Vagina (tissue), 2 donors: ENCODE data around the gene FHIT. TPM values are rescaled to one million over a fixed set of nuclear protein-coding genes. Genes with fewer than 3 reads are reported as not detected.

Source experiments
- DNase-seq, 2 donors: peaks; one replicate each; pipeline ENCODE4 v3.0.0-alpha.2; 2017; ENCODE audit errors: extremely low spot score in 2 of 2
- H3K27ac ChIP-seq: fragments of 200-600 bp; sonication (generic); one replicate; pipeline ENCODE4 v1.5.1; 2019
- H3K27me3 ChIP-seq: fragments of 200-600 bp; sonication (generic); one replicate; pipeline ENCODE4 v1.5.1; 2019
- H3K36me3 ChIP-seq, 2 donors: fragments of 200-600 bp; sonication (generic); one replicate each; pipeline ENCODE4 v1.5.1; 2017 to 2019
- H3K4me1 ChIP-seq: fragments of 200-600 bp; sonication (generic); one replicate; pipeline ENCODE4 v1.5.1; 2019
- H3K4me3 ChIP-seq, 2 donors: fragments of 200-600 bp; sonication (generic); 1 replicate in 1 of 2; 2 replicates in 1 of 2; pipeline ENCODE4 v1.5.1; 2016 to 2019
- H3K9me3 ChIP-seq: fragments of 200-600 bp; sonication (generic); one replicate; pipeline ENCODE4 v1.5.1; 2019
- POLR2A ChIP-seq, 2 donors: fragments of 450-650 bp; IDR thresholded peaks; one replicate each; pipeline ENCODE4 v1.6.1; 2017; ENCODE audit warnings: antibody characterized with exemption in 2 of 2, mild to moderate bottlenecking in 2 of 2, moderate library complexity in 2 of 2
- POLR2AphosphoS5 ChIP-seq, 2 donors: sonication (generic); formaldehyde crosslinking; IDR thresholded peaks; one replicate each; pipeline ENCODE4 v1.9.0; 2017; ENCODE audit warnings: antibody characterized with exemption in 2 of 2, mild to moderate bottlenecking in 2 of 2, low read depth in 1 of 2; ENCODE audit not compliant: insufficient read depth in 1 of 2
- intact Hi-C: fragments of 100-400 bp; cut with DNase I; formaldehyde crosslinking; loops from one replicate; pipeline ENCODE4 v1.15.1; 2023
- total RNA-seq: library from RNA; depleted of rRNA; stranded (reverse); fragments of >200 nt; gene quantifications from one replicate; pipeline ENCODE4 v1.2.3, GENCODE V29; 2016
- TF ChIP-seq, protein P1 (sequence below), 3 experiments: fragments of 450-650 bp in 2 of 3; fragments of 200-600 bp in 1 of 3; sonication (generic) in 1 of 3; IDR thresholded peaks; one replicate each; pipeline ENCODE4 v1.5.1; 2017 to 2019; ENCODE audit warnings: antibody characterized with exemption in 3 of 3, mild to moderate bottlenecking in 2 of 3, moderate library complexity in 2 of 3

FHIT gene
- total RNA-seq, 1 donor from 2014 or later = 7.9 TPM

- intact Hi-C loops = no loop called here
- no peak for DNase-seq
- no peak overlapping the region for H3K4me3 ChIP-seq
- no peaks in the 10 kb centered on the region for H3K27me3 ChIP-seq
- H3K9me3 ChIP-seq = no peaks in the 10 kb centered on the region
- H3K36me3 ChIP-seq = no peaks in the 10 kb centered on the region
- TF ChIP-seq POLR2AphosphoS5 (IDR thresholded peaks at IDR 0.05; ENCODE audit: insufficient read depth in 1 of 2, low read depth in 1 of 2) (no peak), POLR2A (IDR thresholded peaks at IDR 0.05) (no peak)
- TF ChIP-seq, protein P1, sequence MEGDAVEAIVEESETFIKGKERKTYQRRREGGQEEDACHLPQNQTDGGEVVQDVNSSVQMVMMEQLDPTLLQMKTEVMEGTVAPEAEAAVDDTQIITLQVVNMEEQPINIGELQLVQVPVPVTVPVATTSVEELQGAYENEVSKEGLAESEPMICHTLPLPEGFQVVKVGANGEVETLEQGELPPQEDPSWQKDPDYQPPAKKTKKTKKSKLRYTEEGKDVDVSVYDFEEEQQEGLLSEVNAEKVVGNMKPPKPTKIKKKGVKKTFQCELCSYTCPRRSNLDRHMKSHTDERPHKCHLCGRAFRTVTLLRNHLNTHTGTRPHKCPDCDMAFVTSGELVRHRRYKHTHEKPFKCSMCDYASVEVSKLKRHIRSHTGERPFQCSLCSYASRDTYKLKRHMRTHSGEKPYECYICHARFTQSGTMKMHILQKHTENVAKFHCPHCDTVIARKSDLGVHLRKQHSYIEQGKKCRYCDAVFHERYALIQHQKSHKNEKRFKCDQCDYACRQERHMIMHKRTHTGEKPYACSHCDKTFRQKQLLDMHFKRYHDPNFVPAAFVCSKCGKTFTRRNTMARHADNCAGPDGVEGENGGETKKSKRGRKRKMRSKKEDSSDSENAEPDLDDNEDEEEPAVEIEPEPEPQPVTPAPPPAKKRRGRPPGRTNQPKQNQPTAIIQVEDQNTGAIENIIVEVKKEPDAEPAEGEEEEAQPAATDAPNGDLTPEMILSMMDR (IDR thresholded peaks at IDR 0.05) = no peak
- no peaks in the 10 kb centered on the region for H3K4me1 ChIP-seq
- H3K27ac ChIP-seq = no peak overlapping the region
Observed at GRCh38 chr3:59769127-59769750, 1482.0 kb downstream of the FHIT start.

GRCh38 chr3:59766200-59766872 is 1484.9 kb downstream of the FHIT start:
- TF ChIP-seq, protein P1 (IDR thresholded peaks at IDR 0.05) = no peak
- peak in 1 of 2 donors; percentile 35 for TF ChIP-seq POLR2AphosphoS5 (IDR thresholded peaks at IDR 0.05; ENCODE audit: insufficient read depth in 1 of 2, low read depth in 1 of 2)
- Histone ChIP-seq H3K4me3 (no peak overlapping the region), H3K27me3 (no peaks in the 10 kb centered on the region), H3K9me3 (no peaks in the 10 kb centered on the region), H3K36me3 (no peaks in the 10 kb centered on the region), H3K4me1 (no peaks in the 10 kb centered on the region), H3K27ac (peak overlapping the region; percentile 27)
- intact Hi-C loops = no loop called here
- DNase-seq = no peak

GRCh38 chr3:59764171-59764570 is 1487.1 kb downstream of the FHIT start:
- intact Hi-C loops = no loop called here
- TF ChIP-seq POLR2AphosphoS5 (IDR thresholded peaks at IDR 0.05; ENCODE audit: insufficient read depth in 1 of 2, low read depth in 1 of 2) = no peak
- TF ChIP-seq POLR2A (IDR thresholded peaks at IDR 0.05) = no peak
- TF ChIP-seq, protein P1 (IDR thresholded peaks at IDR 0.05) = no peak
- no peaks in the 10 kb centered on the region for H3K36me3 ChIP-seq

DNA sequence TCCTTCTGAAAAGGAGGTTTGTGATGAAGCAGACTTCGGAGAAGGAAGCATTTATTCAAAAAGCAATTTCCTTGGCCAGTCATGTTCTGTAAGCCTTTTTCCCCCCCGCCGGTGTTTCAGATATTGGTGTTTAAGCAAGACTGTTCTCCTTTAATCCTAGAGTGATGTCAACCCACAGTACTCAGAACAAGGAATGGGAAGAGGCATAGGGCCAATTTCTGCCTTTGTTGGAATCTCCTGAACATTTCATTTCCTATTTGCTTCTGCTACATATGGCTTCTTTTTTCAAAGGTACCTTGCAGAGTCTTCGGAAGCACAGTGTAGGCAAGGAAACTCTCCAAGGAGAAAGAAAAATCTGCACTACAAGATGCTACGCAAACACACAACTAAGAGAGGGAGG is 1488.3 kb downstream of the FHIT start:
- no peak overlapping the region for H3K27ac ChIP-seq
- H3K9me3 ChIP-seq = no peaks in the 10 kb centered on the region
- TF ChIP-seq POLR2AphosphoS5 (IDR thresholded peaks at IDR 0.05; ENCODE audit: insufficient read depth in 1 of 2, low read depth in 1 of 2) = no peak
- TF ChIP-seq, protein P1 (IDR thresholded peaks at IDR 0.05) = no peak
- no peak for TF ChIP-seq POLR2A (IDR thresholded peaks at IDR 0.05)
- intact Hi-C loops = no loop called here
- no peaks in the 10 kb centered on the region for H3K36me3 ChIP-seq
- no peaks in the 10 kb centered on the region for H3K4me1 ChIP-seq
- peak in 1 of 2 donors; percentile 13 for DNase-seq
- no peak overlapping the region for H3K4me3 ChIP-seq
- no peaks in the 10 kb centered on the region for H3K27me3 ChIP-seq

More at GRCh38 chr3:59764171-59764570, 1487.1 kb downstream of the FHIT start:
- DNase-seq = no peak
- Histone ChIP-seq H3K9me3 (no peaks in the 10 kb centered on the region), H3K4me1 (no peaks in the 10 kb centered on the region), H3K4me3 (no peak overlapping the region), H3K27ac (no peak overlapping the region), H3K27me3 (no peaks in the 10 kb centered on the region)
